A673 (cell line): Measurements from ENCODE around the gene DPP7. TPM values are rescaled to one million over a fixed set of nuclear protein-coding genes. Genes with fewer than 3 reads are reported as not detected.

Source experiments
- BruUV-seq: library from RNA; stranded (reverse); fragments of 400-500 nt; replicated peaks from 2 replicates; lab custom pipeline; 2021; lab: Mats Ljungman, UMichigan
- CTCF ChIA-PET: fragments of 300-600 bp; sonication (Branson Sonifier 250); formaldehyde crosslinking; loops from one replicate; lab custom pipeline; 2022; ENCODE audit warnings: antibody characterized with exemption; lab: Charles Lee
- POLR2A ChIA-PET: fragments of 300-600 bp; sonication (Branson Sonifier 250); formaldehyde crosslinking; loops from one replicate; lab custom pipeline; 2022; ENCODE audit warnings: antibody characterized with exemption; ENCODE audit not compliant: low non-redundant PET; lab: Charles Lee
- DNase-seq: peaks from one replicate; pipeline ENCODE4 v3.0.0-alpha.2; 2015; ENCODE audit warnings: low spot score
- H3K27ac ChIP-seq: fragments of 200-600 bp; sonication (generic); 2 replicates; pipeline ENCODE4 v1.5.1; 2016; ENCODE audit warnings: mixed run types, low read depth, mild to moderate bottlenecking, mixed read lengths, antibody characterized with exemption, low read length; ENCODE audit not compliant: poor library complexity, severe bottlenecking
- H3K27me3 ChIP-seq: fragments of 200-600 bp; sonication (generic); replicated peaks from 2 replicates; pipeline ENCODE4 v1.6.1; 2017; ENCODE audit warnings: mixed run types, low read depth, mild to moderate bottlenecking, mixed read lengths, antibody characterized with exemption, low read length; ENCODE audit not compliant: insufficient read depth, poor library complexity
- H3K36me3 ChIP-seq: fragments of 200-600 bp; sonication (generic); 2 replicates; pipeline ENCODE4 v1.6.1; 2016; ENCODE audit warnings: mixed run types, mild to moderate bottlenecking, mixed read lengths, antibody characterized with exemption, low read length; ENCODE audit not compliant: insufficient read depth, poor library complexity, severe bottlenecking
- H3K4me1 ChIP-seq: fragments of 200-600 bp; sonication (generic); 2 replicates; pipeline ENCODE4 v1.6.1; 2017; ENCODE audit warnings: mixed run types, mild to moderate bottlenecking, mixed read lengths, antibody characterized with exemption, low read length; ENCODE audit not compliant: insufficient read depth, poor library complexity, severe bottlenecking
- H3K4me3 ChIP-seq: fragments of 200-600 bp; sonication (generic); 2 replicates; pipeline ENCODE4 v1.5.1; 2016; ENCODE audit warnings: low read depth, mixed run types, mild to moderate bottlenecking, mixed read lengths, low read length; ENCODE audit not compliant: poor library complexity, severe bottlenecking
- H3K9me3 ChIP-seq: fragments of 200-600 bp; sonication (generic); 2 replicates; pipeline ENCODE4 v1.6.1; 2016; ENCODE audit warnings: mixed run types, low read depth, mild to moderate bottlenecking, mixed read lengths, antibody characterized with exemption, low read length; ENCODE audit not compliant: poor library complexity, severe bottlenecking
- EZH2 ChIP-seq: fragments of 200-600 bp; sonication (generic); IDR thresholded peaks from 2 replicates; pipeline ENCODE4 v1.6.1; 2017; ENCODE audit warnings: borderline replicate concordance, low read depth, mild to moderate bottlenecking, mixed read lengths, antibody characterized with exemption, low read length; ENCODE audit not compliant: poor library complexity, severe bottlenecking
- intact Hi-C: fragments of 100-400 bp; cut with micrococcal nuclease; formaldehyde crosslinking; loops from one replicate; pipeline ENCODE4 v1.10.0; 2022; ENCODE audit not compliant: unreplicated experiment
- total RNA-seq: library from RNA; stranded (reverse); gene quantifications from 2 replicates; pipeline ENCODE4 v1.2.3, GENCODE V29; 2021
- TF ChIP-seq, protein P1 (sequence below): fragments of 300-800, 200-600 bp; sonication (generic); conservative IDR thresholded peaks from 2 replicates; pipeline ENCODE4 v1.5.1; 2017; ENCODE audit warnings: low read depth, mild to moderate bottlenecking, antibody characterized with exemption, low read length, moderate library complexity, mixed read lengths

The DPP7 gene
- total RNA-seq, 1 experiment from 2014 or later: 120 TPM

GRCh38 chr9:137140151-137141012, 25.8 kb upstream of the DPP7 start:
- DNase-seq: no peak
- no peaks in the 10 kb centered on the region for H3K4me1 ChIP-seq
- ChIA-PET POLR2A (no interaction called here), CTCF (no interaction called here)
- peaks cover 86% of the 10 kb centered on the region for H3K27me3 ChIP-seq
- H3K4me3 ChIP-seq: no peak overlapping the region
- H3K36me3 ChIP-seq: no peaks in the 10 kb centered on the region
- H3K27ac ChIP-seq: no peak overlapping the region
- BruUV-seq: no TSS peak
- no peaks in the 10 kb centered on the region for H3K9me3 ChIP-seq
- intact Hi-C loops: no loop called here
- TF ChIP-seq, protein P1, sequence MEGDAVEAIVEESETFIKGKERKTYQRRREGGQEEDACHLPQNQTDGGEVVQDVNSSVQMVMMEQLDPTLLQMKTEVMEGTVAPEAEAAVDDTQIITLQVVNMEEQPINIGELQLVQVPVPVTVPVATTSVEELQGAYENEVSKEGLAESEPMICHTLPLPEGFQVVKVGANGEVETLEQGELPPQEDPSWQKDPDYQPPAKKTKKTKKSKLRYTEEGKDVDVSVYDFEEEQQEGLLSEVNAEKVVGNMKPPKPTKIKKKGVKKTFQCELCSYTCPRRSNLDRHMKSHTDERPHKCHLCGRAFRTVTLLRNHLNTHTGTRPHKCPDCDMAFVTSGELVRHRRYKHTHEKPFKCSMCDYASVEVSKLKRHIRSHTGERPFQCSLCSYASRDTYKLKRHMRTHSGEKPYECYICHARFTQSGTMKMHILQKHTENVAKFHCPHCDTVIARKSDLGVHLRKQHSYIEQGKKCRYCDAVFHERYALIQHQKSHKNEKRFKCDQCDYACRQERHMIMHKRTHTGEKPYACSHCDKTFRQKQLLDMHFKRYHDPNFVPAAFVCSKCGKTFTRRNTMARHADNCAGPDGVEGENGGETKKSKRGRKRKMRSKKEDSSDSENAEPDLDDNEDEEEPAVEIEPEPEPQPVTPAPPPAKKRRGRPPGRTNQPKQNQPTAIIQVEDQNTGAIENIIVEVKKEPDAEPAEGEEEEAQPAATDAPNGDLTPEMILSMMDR: no peak
- no peak for TF ChIP-seq EZH2

DNA sequence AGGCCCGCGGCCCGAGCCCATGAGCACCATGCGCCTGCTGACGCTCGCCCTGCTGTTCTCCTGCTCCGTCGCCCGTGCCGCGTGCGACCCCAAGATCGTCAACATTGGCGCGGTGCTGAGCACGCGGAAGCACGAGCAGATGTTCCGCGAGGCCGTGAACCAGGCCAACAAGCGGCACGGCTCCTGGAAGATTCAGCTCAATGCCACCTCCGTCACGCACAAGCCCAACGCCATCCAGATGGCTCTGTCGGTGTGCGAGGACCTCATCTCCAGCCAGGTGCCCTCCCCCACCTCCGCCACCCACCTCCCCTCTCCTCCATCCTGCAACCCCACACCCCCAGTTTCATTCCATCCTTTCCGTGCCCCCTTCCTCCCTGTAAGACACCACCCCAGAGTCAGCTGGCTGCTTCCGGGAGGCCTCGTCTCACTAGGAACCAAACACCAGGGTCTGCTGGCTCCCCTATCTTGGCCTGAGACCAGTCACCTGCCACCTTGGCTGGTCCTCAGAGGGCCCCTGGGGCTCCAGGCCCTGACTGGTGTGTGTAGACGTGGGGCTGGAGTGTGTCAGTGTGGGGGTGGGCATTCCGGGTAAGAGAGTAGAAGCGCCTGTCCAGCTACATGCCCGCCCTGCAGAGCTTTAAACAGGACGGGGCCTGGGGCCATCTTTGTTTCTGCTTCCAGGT, 25.1 kb upstream of the DPP7 start:
- Histone ChIP-seq H3K27me3 (peaks cover 92% of the 10 kb centered on the region), H3K9me3 (no peaks in the 10 kb centered on the region), H3K27ac (no peak overlapping the region), H3K36me3 (no peaks in the 10 kb centered on the region), H3K4me1 (no peaks in the 10 kb centered on the region), H3K4me3 (no peak overlapping the region)
- DNase-seq: no peak
- BruUV-seq: no TSS peak
- intact Hi-C loops: no loop called here
- no peak for TF ChIP-seq EZH2
- TF ChIP-seq, protein P1: no peak
- POLR2A ChIA-PET: no interaction called here
- CTCF ChIA-PET: no interaction called here

- POLR2A ChIA-PET: no interaction called here
- peaks cover 95% of the 10 kb centered on the region for H3K27me3 ChIP-seq
Observed at GRCh38 chr9:137138722-137139467, 24.4 kb upstream of the DPP7 start, which contains the start of gene GRIN1. Gene GRIN1 (plus strand): TSS chr9:137139154. CDS start chr9:137139487, 333 bp downstream.

More at GRCh38 chr9:137138722-137139467, 24.4 kb upstream of the DPP7 start, which contains the start of gene GRIN1:
- no TSS peak for BruUV-seq
- DNase-seq: peak; percentile 58
- Histone ChIP-seq H3K9me3 (no peaks in the 10 kb centered on the region), H3K4me3 (no peak within 1 kb of the TSS), H3K36me3 (no peaks in the 10 kb centered on the region), H3K27ac (no peak within 1 kb of the TSS), H3K4me1 (no peaks in the 10 kb centered on the region)
- intact Hi-C loops: no loop called here
- TF ChIP-seq EZH2: no peak
- TF ChIP-seq, protein P1: no peak
- CTCF ChIA-PET: no interaction called here
